Hepatocyte (in vitro differentiated cells): ENCODE results near the gene NLRC5. TPM values are rescaled to one million over a fixed set of nuclear protein-coding genes. Genes with fewer than 3 reads are reported as not detected.

Experiments used
- DNase-seq: peaks from one replicate; pipeline ENCODE4 v3.0.0-alpha.2; 2016; ENCODE audit warnings: low spot score
- H2AFZ ChIP-seq: fragments of 200-600 bp; sonication (generic); 2 replicates; pipeline ENCODE4 v1.6.0; 2016; ENCODE audit warnings: antibody characterized with exemption, mild to moderate bottlenecking
- H3K27ac ChIP-seq: fragments of 200-600 bp; sonication (generic); 2 replicates; pipeline ENCODE4 v1.5.1; 2016; ENCODE audit warnings: mild to moderate bottlenecking
- H3K27me3 ChIP-seq: fragments of 200-600 bp; sonication (generic); 2 replicates; pipeline ENCODE4 v1.6.1; 2016
- H3K36me3 ChIP-seq: fragments of 200-600 bp; sonication (generic); replicated peaks from 2 replicates; pipeline ENCODE4 v1.5.1; 2016; ENCODE audit warnings: low read depth; ENCODE audit not compliant: insufficient read depth
- H3K4me1 ChIP-seq: fragments of 200-600 bp; sonication (generic); 2 replicates; pipeline ENCODE4 v1.5.1; 2016; ENCODE audit warnings: mild to moderate bottlenecking, moderate library complexity; ENCODE audit not compliant: insufficient read depth
- H3K4me2 ChIP-seq: fragments of 200-600 bp; sonication (generic); 2 replicates; pipeline ENCODE4 v1.6.0; 2016
- H3K4me3 ChIP-seq: fragments of 200-600 bp; sonication (generic); 2 replicates; pipeline ENCODE4 v1.5.1; 2016; ENCODE audit warnings: mild to moderate bottlenecking
- H3K79me2 ChIP-seq: fragments of 200-600 bp; sonication (generic); 2 replicates; pipeline ENCODE4 v1.6.0; 2017; ENCODE audit warnings: mild to moderate bottlenecking
- H3K9me2 ChIP-seq: fragments of 200-600 bp; sonication (generic); replicated peaks from 2 replicates; pipeline ENCODE4 v1.6.0; 2017; ENCODE audit warnings: mild to moderate bottlenecking; ENCODE audit not compliant: insufficient read depth
- H3K9me3 ChIP-seq: fragments of 200-600 bp; sonication (generic); 2 replicates; pipeline ENCODE4 v1.5.1; 2016; ENCODE audit warnings: low read depth, mild to moderate bottlenecking
- H4K20me1 ChIP-seq: fragments of 200-600 bp; sonication (generic); 2 replicates; pipeline ENCODE4 v1.6.0; 2016; ENCODE audit warnings: mild to moderate bottlenecking; ENCODE audit not compliant: insufficient read depth, poor library complexity, severe bottlenecking
- CTCF ChIP-seq: fragments of 200-600 bp; sonication (generic); IDR thresholded peaks from 2 replicates; pipeline ENCODE4 v1.5.1; 2016; ENCODE audit warnings: antibody characterized with exemption, mild to moderate bottlenecking; ENCODE audit not compliant: poor library complexity
- EZH2 ChIP-seq: fragments of 200-600 bp; sonication (generic); IDR thresholded peaks from 2 replicates; pipeline ENCODE4 v1.6.1; 2016; ENCODE audit warnings: antibody characterized with exemption, mild to moderate bottlenecking, borderline replicate concordance
- EZH2phosphoT487 ChIP-seq: fragments of 200-600 bp; sonication (generic); IDR thresholded peaks from one replicate; pipeline ENCODE4 v1.6.1; 2018; ENCODE audit warnings: antibody characterized with exemption, mild to moderate bottlenecking, low read depth, moderate library complexity; ENCODE audit not compliant: unreplicated experiment, severe bottlenecking
- WGBS: methylation state at CpG from one replicate; pipeline ENCODE4 v1.1.6; 2016; ENCODE audit warnings: low lambda C conversion rate; ENCODE audit errors: missing lambda C conversion rate; 5-methylcytosine and 5-hydroxymethylcytosine counted together
- polyA plus RNA-seq: library from polyadenylated mRNA; unstranded; fragments of >200 nt; fragmentation: Nextera tagmentation; extraction: Ambion mirVana; gene quantifications from 2 replicates; pipeline ENCODE4 v1.2.1, GENCODE V29; 2016
- total RNA-seq: library from RNA; depleted of rRNA; stranded (reverse); fragments of >200 nt; gene quantifications from 2 replicates; pipeline ENCODE4 v1.2.3, GENCODE V29; 2014

NLRC5 gene
- total and polyA plus RNA-seq, 2 experiments from 2014 or later, result 6.4 to 7.0 TPM

- 82% methylated on average over 3 of the region's 3 CpGs for WGBS
- H3K4me3 ChIP-seq, result no peak overlapping the region
- H3K4me1 ChIP-seq, result no peaks in the 10 kb centered on the region
- H4K20me1 ChIP-seq, result no peaks in the 10 kb centered on the region
- H3K9me2 ChIP-seq, result no peaks in the 10 kb centered on the region
- no peaks in the 10 kb centered on the region for H3K79me2 ChIP-seq
- no peaks in the 10 kb centered on the region for H3K36me3 ChIP-seq
- no peaks in the 10 kb centered on the region for H3K9me3 ChIP-seq
- no peak overlapping the region for H3K27ac ChIP-seq
- TF ChIP-seq EZH2phosphoT487 (no peak), EZH2 (no peak), CTCF (no peak)
- no peak for DNase-seq
- no peak overlapping the region for H2AFZ ChIP-seq
- H3K4me2 ChIP-seq, result no peak overlapping the region
- no peaks in the 10 kb centered on the region for H3K27me3 ChIP-seq
Measured at GRCh38 chr16:57026778-57027062, 37.4 kb downstream of the NLRC5 start.

GRCh38 chr16:57027067-57027466 is 37.7 kb downstream of the NLRC5 start:
- no peaks in the 10 kb centered on the region for H4K20me1 ChIP-seq
- H3K4me2 ChIP-seq, result no peak overlapping the region
- H3K4me1 ChIP-seq, result no peaks in the 10 kb centered on the region
- no peaks in the 10 kb centered on the region for H3K36me3 ChIP-seq
- no peak for DNase-seq
- no peaks in the 10 kb centered on the region for H3K9me3 ChIP-seq
- no peaks in the 10 kb centered on the region for H3K27me3 ChIP-seq
- no peak overlapping the region for H2AFZ ChIP-seq
- no peaks in the 10 kb centered on the region for H3K9me2 ChIP-seq
- no peak overlapping the region for H3K27ac ChIP-seq
- no peak overlapping the region for H3K4me3 ChIP-seq
- TF ChIP-seq EZH2phosphoT487 (no peak), EZH2 (no peak), CTCF (no peak)
- WGBS, result 98% methylated on average over 2 of the region's 2 CpGs
- no peaks in the 10 kb centered on the region for H3K79me2 ChIP-seq

- WGBS, result 69% methylated on average over 4 of the region's 4 CpGs
- no peak for DNase-seq
- no peaks in the 10 kb centered on the region for H3K9me2 ChIP-seq
- no peaks in the 10 kb centered on the region for H3K27me3 ChIP-seq
- H3K27ac ChIP-seq, result no peak overlapping the region
- no peak overlapping the region for H3K4me2 ChIP-seq
- H3K4me1 ChIP-seq, result no peaks in the 10 kb centered on the region
- no peaks in the 10 kb centered on the region for H3K79me2 ChIP-seq
- H2AFZ ChIP-seq, result no peak overlapping the region
- no peaks in the 10 kb centered on the region for H3K36me3 ChIP-seq
- TF ChIP-seq CTCF (no peak), EZH2 (no peak), EZH2phosphoT487 (no peak)
- no peaks in the 10 kb centered on the region for H4K20me1 ChIP-seq
- H3K4me3 ChIP-seq, result no peak overlapping the region
- no peaks in the 10 kb centered on the region for H3K9me3 ChIP-seq
Measured at GRCh38 chr16:57028086-57028485, 38.7 kb downstream of the NLRC5 start.
